T-helper 2 cell (primary cell): ENCODE results near the gene BPIFB6.

Experiments
- DNase-seq, 5 experiments: peaks; one replicate each; pipeline versions ENCODE4 v3.0.0 to v3.0.0-alpha.2; 2012 to 2022

Gene BPIFB6

GRCh38 chr20:33016581-33017109 is 14.8 kb upstream of the BPIFB6 start:
- DNase-seq = no peak

GRCh38 chr20:33017542-33017941 is 13.9 kb upstream of the BPIFB6 start:
- DNase-seq = no peak

- DNase-seq = no peak
Measured at GRCh38 chr20:33018169-33018931, 13.1 kb upstream of the BPIFB6 start.

- no peak for DNase-seq
Measured at GRCh38 chr20:33019465-33020277, 11.8 kb upstream of the BPIFB6 start.

- no peak for DNase-seq
Measured at GRCh38 chr20:33020278-33021161, 10.9 kb upstream of the BPIFB6 start.

- DNase-seq = no peak
Measured at GRCh38 chr20:33021879-33022278, 9.6 kb upstream of the BPIFB6 start.

- DNase-seq = no peak
Measured at GRCh38 chr20:33022289-33022688, 9.2 kb upstream of the BPIFB6 start.

GRCh38 chr20:33022694-33023438 is 8.6 kb upstream of the BPIFB6 start:
- DNase-seq = no peak

GRCh38 chr20:33023439-33024242 is 7.8 kb upstream of the BPIFB6 start:
- no peak for DNase-seq

- no peak for DNase-seq
Measured at GRCh38 chr20:33024243-33024560, 7.2 kb upstream of the BPIFB6 start.

GRCh38 chr20:33024609-33025317 is 6.7 kb upstream of the BPIFB6 start:
- DNase-seq = no peak

- no peak for DNase-seq
Measured at GRCh38 chr20:33025318-33025876, 6.1 kb upstream of the BPIFB6 start.

- DNase-seq = no peak
Measured at GRCh38 chr20:33026072-33026778, 5.2 kb upstream of the BPIFB6 start.

GRCh38 chr20:33026779-33027759 is 4.4 kb upstream of the BPIFB6 start:
- DNase-seq = no peak

- no peak for DNase-seq
Measured at GRCh38 chr20:33027769-33028751, 3.4 kb upstream of the BPIFB6 start.

- no peak for DNase-seq
Measured at GRCh38 chr20:33028875-33029274, 2.6 kb upstream of the BPIFB6 start.

GRCh38 chr20:33030076-33030475 is 1.4 kb upstream of the BPIFB6 start:
- DNase-seq = no peak
